Activated CD4-positive, alpha-beta T cell treated with anti-CD3 and anti-CD28 coated beads, Interleukin-10, Interleukin-2, amounts not matched to agents 100 ng/mL and 50 ng/mL, durations not matched to agents 16 hours and 8 hours (primary cell): Measurements from ENCODE around the gene FLOT1.
"Not testable (repeated sequence)": the region's sequence is repeated elsewhere in the genome, so short reads cannot be mapped to it uniquely, and the experiment has no call there.

Source experiments
- DNase-seq: peaks from one replicate; pipeline ENCODE4 v3.0.0-alpha.2; 2020

FLOT1 gene

GRCh38 chr6:30721198-30722024 lies 21.1 kb downstream of the FLOT1 start:
- peak; percentile 95 for DNase-seq

GRCh38 chr6:30720738-30721197 lies 21.7 kb downstream of the FLOT1 start:
- peak; percentile 81 for DNase-seq

- peak; percentile 98 for DNase-seq
Measured at GRCh38 chr6:30719791-30720737, 22.4 kb downstream of the FLOT1 start, which contains the start of gene TUBB. TSS of gene TUBB (plus strand) at chr6:30720352. CDS start at chr6:30720507, 155 bp downstream.

- DNase-seq = no peak
Measured at GRCh38 chr6:30719356-30719755, 23.1 kb downstream of the FLOT1 start.

GRCh38 chr6:30717845-30718720 lies 24.4 kb downstream of the FLOT1 start:
- not testable (repeated sequence) for DNase-seq

- peak; percentile 100 for DNase-seq
Measured at GRCh38 chr6:30717129-30717844, 25.2 kb downstream of the FLOT1 start, which contains the start of gene MDC1. TSS of gene MDC1 (minus strand) at chr6:30717281. CDS start at chr6:30715175, 2,106 bp downstream.

- DNase-seq = no peak
Measured at GRCh38 chr6:30716879-30717128, 25.7 kb downstream of the FLOT1 start.

- no peak for DNase-seq
Measured at GRCh38 chr6:30714263-30714662, 28.2 kb downstream of the FLOT1 start.

- DNase-seq = no peak
Measured at GRCh38 chr6:30712441-30712945, 30.0 kb downstream of the FLOT1 start.

- DNase-seq = no peak
Measured at GRCh38 chr6:30711758-30712380, 30.6 kb downstream of the FLOT1 start.

GRCh38 chr6:30709101-30709868 lies 33.2 kb downstream of the FLOT1 start:
- DNase-seq = no peak

- no peak for DNase-seq
Measured at GRCh38 chr6:30707281-30707850, 35.1 kb downstream of the FLOT1 start.

- no peak for DNase-seq
Measured at GRCh38 chr6:30705620-30706019, 36.9 kb downstream of the FLOT1 start.

GRCh38 chr6:30703821-30704220 lies 38.7 kb downstream of the FLOT1 start:
- no peak for DNase-seq

- DNase-seq = no peak
Measured at GRCh38 chr6:30703011-30703410, 39.5 kb downstream of the FLOT1 start.

GRCh38 chr6:30700340-30700739 lies 42.1 kb downstream of the FLOT1 start:
- DNase-seq = no peak

GRCh38 chr6:30696432-30696831 lies 46.1 kb downstream of the FLOT1 start:
- no peak for DNase-seq

- DNase-seq = no peak
Measured at GRCh38 chr6:30691208-30691847, 51.2 kb downstream of the FLOT1 start.

GRCh38 chr6:30690403-30691207 lies 51.9 kb downstream of the FLOT1 start, which contains the start of gene NRM:
TSS of gene NRM (minus strand) at chr6:30690984. CDS start at chr6:30690974, 10 bp downstream.
- DNase-seq = peak; percentile 86
